Upper lobe of right lung (tissue), 1 donor: ENCODE data around the gene KCNQ2. TPM values are rescaled to one million over a fixed set of nuclear protein-coding genes. Genes with fewer than 3 reads are reported as not detected.

Source experiments
- ATAC-seq: fragments of 200-7000 bp; cut with Tn5 transposase; one replicate; pipeline ENCODE4 v1.9.1; 2020; ENCODE audit warnings: mild to moderate bottlenecking, moderate library complexity
- DNase-seq: peaks from one replicate; pipeline ENCODE4 v3.0.0-alpha.2; 2020
- H3K27ac ChIP-seq: fragments of 200-600 bp; one replicate; pipeline ENCODE4 v1.8.0; 2022
- H3K27me3 ChIP-seq: fragments of 200-600 bp; one replicate; pipeline ENCODE4 v1.8.0; 2022; ENCODE audit warnings: mild to moderate bottlenecking
- H3K36me3 ChIP-seq: fragments of 200-600 bp; one replicate; pipeline ENCODE4 v1.8.0; 2022
- H3K4me1 ChIP-seq: fragments of 200-600 bp; one replicate; pipeline ENCODE4 v1.8.0; 2022
- H3K4me3 ChIP-seq: fragments of 200-600 bp; one replicate; pipeline ENCODE4 v1.8.0; 2022; ENCODE audit warnings: mild to moderate bottlenecking
- H3K9me3 ChIP-seq: fragments of 200-600 bp; one replicate; pipeline ENCODE4 v1.8.0; 2022
- intact Hi-C: fragments of 100-400 bp; cut with DNase I; formaldehyde crosslinking; loops from one replicate; pipeline ENCODE4 v1.11.0; 2022
- total RNA-seq: library from RNA; stranded (reverse); fragmentation: NEBNext Ultra II Directional; extraction: Animal tissue kit (Norgen Biotek cat#: 25700); gene quantifications from one replicate; pipeline ENCODE4 v1.2.1, GENCODE V29; 2021
- TF ChIP-seq, protein P1 (sequence below): fragments of 200-600 bp; IDR thresholded peaks from one replicate; pipeline ENCODE4 v1.8.0; 2022; ENCODE audit warnings: antibody characterized with exemption
- donor health status: DM: no; HTN: yes; CAD: no; lungs with severe emphysema.

The KCNQ2 gene
- total RNA-seq, 1 donor from 2014 or later: not detected

DNA sequence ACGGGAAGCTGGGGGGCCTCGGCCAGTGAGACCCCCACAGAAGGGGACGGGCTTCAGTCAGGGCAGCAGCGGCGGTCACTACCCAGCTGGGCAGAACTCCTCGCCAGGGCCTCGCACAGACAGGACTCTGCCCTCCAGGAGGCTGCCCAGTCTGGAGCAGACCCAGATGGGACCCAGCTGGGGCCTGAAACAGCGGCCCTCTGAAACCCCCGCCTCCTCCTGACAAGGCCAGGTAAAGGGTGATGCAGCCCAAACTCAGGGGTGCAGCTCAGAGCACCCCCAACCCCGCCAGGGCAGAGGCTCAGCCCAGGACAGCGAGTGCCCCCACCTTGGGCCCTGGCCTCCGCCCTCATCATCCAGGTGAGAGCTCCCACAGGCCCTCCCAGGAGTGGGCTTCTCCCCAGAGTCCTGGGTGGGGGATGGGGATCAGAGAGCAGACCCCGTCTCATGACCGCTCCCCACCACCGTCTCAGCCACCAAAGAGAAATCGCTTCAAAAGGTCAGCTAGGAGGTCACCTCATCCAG lies 24.2 kb upstream of the KCNQ2 start:
- Histone ChIP-seq H3K27ac (no peak overlapping the region), H3K4me1 (peaks cover 11% of the 10 kb centered on the region), H3K9me3 (no peaks in the 10 kb centered on the region), H3K36me3 (no peaks in the 10 kb centered on the region), H3K4me3 (peak overlapping the region; percentile 33), H3K27me3 (peaks cover 33% of the 10 kb centered on the region)
- ATAC-seq (peak; percentile 1), DNase-seq (peak; percentile 65)
- intact Hi-C loops: no loop called here
- TF ChIP-seq, protein P1, sequence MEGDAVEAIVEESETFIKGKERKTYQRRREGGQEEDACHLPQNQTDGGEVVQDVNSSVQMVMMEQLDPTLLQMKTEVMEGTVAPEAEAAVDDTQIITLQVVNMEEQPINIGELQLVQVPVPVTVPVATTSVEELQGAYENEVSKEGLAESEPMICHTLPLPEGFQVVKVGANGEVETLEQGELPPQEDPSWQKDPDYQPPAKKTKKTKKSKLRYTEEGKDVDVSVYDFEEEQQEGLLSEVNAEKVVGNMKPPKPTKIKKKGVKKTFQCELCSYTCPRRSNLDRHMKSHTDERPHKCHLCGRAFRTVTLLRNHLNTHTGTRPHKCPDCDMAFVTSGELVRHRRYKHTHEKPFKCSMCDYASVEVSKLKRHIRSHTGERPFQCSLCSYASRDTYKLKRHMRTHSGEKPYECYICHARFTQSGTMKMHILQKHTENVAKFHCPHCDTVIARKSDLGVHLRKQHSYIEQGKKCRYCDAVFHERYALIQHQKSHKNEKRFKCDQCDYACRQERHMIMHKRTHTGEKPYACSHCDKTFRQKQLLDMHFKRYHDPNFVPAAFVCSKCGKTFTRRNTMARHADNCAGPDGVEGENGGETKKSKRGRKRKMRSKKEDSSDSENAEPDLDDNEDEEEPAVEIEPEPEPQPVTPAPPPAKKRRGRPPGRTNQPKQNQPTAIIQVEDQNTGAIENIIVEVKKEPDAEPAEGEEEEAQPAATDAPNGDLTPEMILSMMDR: no peak

GRCh38 chr20:63495741-63496595 lies 23.5 kb upstream of the KCNQ2 start:
- no peaks in the 10 kb centered on the region for H3K9me3 ChIP-seq
- no peak overlapping the region for H3K27ac ChIP-seq
- H3K36me3 ChIP-seq: no peaks in the 10 kb centered on the region
- ATAC-seq (peak; percentile 74), DNase-seq (peak; percentile 89)
- peaks cover 39% of the 10 kb centered on the region for H3K27me3 ChIP-seq
- H3K4me3 ChIP-seq: peak overlapping the region; percentile 33
- intact Hi-C loops: no loop called here
- H3K4me1 ChIP-seq: peaks cover 11% of the 10 kb centered on the region
- TF ChIP-seq, protein P1: peak; percentile 98

DNA sequence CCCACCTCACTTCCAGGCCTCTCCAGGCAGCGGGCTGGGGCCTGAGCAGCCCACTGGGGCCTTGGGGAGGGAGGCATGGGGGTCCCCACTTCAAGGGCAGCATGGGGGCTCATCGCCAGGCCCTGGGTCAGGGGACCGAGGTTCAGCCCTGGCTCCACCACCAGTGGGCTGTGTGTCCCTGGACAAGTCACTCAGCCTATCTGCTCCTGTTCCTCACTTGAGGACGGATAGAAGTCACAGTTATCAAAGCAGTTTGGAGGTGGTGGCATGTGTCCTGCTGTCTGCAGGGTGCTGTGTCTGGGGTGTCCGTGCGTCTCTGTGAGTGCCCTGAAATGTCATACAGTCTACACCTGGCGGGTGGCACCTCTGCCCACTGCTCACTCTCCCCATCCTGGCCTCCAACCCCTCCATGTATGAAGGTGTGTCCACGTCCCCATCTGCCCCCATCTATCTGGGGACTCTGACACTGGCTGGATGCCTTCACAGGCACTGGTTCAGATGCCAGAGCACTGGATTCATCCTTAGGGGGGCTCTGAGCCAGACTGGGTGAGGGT lies 22.8 kb upstream of the KCNQ2 start:
- H3K27me3 ChIP-seq: peaks cover 44% of the 10 kb centered on the region
- no peak for ATAC-seq

GRCh38 chr20:63494420-63495166 lies 22.1 kb upstream of the KCNQ2 start:
- Histone ChIP-seq H3K9me3 (no peaks in the 10 kb centered on the region), H3K36me3 (no peaks in the 10 kb centered on the region), H3K27ac (no peak overlapping the region), H3K4me3 (no peak overlapping the region), H3K4me1 (peaks cover 11% of the 10 kb centered on the region), H3K27me3 (peaks cover 42% of the 10 kb centered on the region)
- ATAC-seq (no peak), DNase-seq (no peak)
- intact Hi-C loops: no loop called here
- TF ChIP-seq, protein P1: no peak

More for the DNA sequence above, 22.8 kb upstream of the KCNQ2 start:
- Histone ChIP-seq H3K9me3 (no peaks in the 10 kb centered on the region), H3K27ac (no peak overlapping the region), H3K36me3 (no peaks in the 10 kb centered on the region), H3K4me1 (peaks cover 11% of the 10 kb centered on the region), H3K4me3 (no peak overlapping the region)
- TF ChIP-seq, protein P1: no peak
- intact Hi-C loops: no loop called here
- DNase-seq: no peak

DNA sequence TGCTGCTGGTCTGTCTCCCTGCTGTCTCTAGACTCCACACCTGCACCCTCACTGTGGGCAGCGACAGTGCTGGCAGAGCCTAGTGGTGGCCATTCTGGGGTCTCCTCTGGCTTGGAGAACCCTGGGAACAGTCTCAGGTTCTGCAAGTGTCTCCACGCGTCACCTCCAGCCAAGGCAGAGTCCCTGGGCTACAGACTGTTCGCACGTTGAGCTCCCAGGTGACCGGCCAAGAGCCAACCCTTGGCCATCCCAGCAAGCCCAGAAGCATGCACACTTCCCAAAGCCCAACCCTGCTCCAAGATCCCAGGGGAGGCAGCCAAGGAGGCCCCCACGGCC lies 21.6 kb upstream of the KCNQ2 start:
- no peaks in the 10 kb centered on the region for H3K9me3 ChIP-seq
- no peak for DNase-seq
- peaks cover 42% of the 10 kb centered on the region for H3K27me3 ChIP-seq
- no peaks in the 10 kb centered on the region for H3K36me3 ChIP-seq
- no peak overlapping the region for H3K27ac ChIP-seq
- no peak overlapping the region for H3K4me3 ChIP-seq
- intact Hi-C loops: no loop called here
- ATAC-seq: no peak
- H3K4me1 ChIP-seq: peaks cover 8% of the 10 kb centered on the region
- TF ChIP-seq, protein P1: no peak
